AG04450 (cell line): ENCODE measurements around the gene OMG. TPM values are rescaled to one million over a fixed set of nuclear protein-coding genes. Genes with fewer than 3 reads are reported as not detected.

Source experiments
- CTCF ChIA-PET: fragments of 300-600, 350-600 bp; formaldehyde crosslinking; extraction: SDS; loops from one replicate; lab custom pipeline; 2022; ENCODE audit warnings: antibody characterized with exemption, inconsistent platforms; lab: Charles Lee
- POLR2A ChIA-PET: fragments of 350-600 bp; formaldehyde crosslinking; extraction: SDS; loops from one replicate; lab custom pipeline; 2021; ENCODE audit warnings: antibody characterized with exemption, inconsistent platforms; lab: Yijun Ruan, JAX
- DNase-seq: peaks from one replicate; pipeline ENCODE4 v3.0.0-alpha.2; 2011; ENCODE audit warnings: low read depth, low spot score
- H3K27ac ChIP-seq: one replicate; pipeline ENCODE4 v1.5.1; 2012; ENCODE audit warnings: low read depth, low read length, control low read depth
- H3K27me3 ChIP-seq: one replicate; pipeline ENCODE4 v1.6.0; 2012; ENCODE audit warnings: low read length; ENCODE audit not compliant: control insufficient read depth, insufficient read depth
- H3K4me3 ChIP-seq: 2 replicates; pipeline ENCODE4 v1.5.1; 2011; ENCODE audit warnings: mild to moderate bottlenecking, low read depth, low read length, control low read depth
- H3K9me3 ChIP-seq: 2 replicates; pipeline ENCODE4 v1.5.1; 2012; ENCODE audit warnings: low read length; ENCODE audit not compliant: control insufficient read depth, insufficient read depth
- polyA plus RNA-seq: library from polyadenylated mRNA; depleted of rRNA; stranded (reverse); fragments of >200 nt; gene quantifications from 2 replicates; pipeline ENCODE4 v1.2.3, GENCODE V29; 2011
- TF ChIP-seq, protein P1 (sequence below): IDR thresholded peaks from 2 replicates; pipeline ENCODE4 v1.5.1; 2011; ENCODE audit warnings: low read depth, low read length, control low read depth, inconsistent platforms

OMG gene
- polyA plus RNA-seq, 1 experiment = 1.8 TPM

DNA sequence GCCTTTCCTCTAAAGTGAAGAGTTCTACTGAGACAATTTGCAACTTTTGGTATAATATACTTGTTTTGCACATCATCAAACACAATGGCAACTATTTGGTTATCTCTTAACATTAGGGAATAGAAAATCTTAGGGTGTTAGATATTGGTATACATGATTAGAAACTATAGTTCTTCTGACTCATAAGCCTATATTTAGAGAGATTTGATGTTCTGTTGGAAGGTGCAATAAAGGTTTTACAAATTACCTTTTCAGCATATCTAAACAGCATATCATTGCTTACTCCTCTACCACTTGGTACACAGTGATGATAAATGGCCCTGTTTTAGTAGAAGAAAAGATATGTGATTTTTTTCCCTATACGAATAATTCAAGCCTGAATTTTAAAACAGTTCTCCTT, 10.6 kb upstream of the OMG start:
- Histone ChIP-seq H3K4me3 (no peak overlapping the region), H3K9me3 (no peaks in the 10 kb centered on the region), H3K27me3 (no peaks in the 10 kb centered on the region), H3K27ac (no peak overlapping the region)
- CTCF ChIA-PET = no interaction called here
- TF ChIP-seq, protein P1, sequence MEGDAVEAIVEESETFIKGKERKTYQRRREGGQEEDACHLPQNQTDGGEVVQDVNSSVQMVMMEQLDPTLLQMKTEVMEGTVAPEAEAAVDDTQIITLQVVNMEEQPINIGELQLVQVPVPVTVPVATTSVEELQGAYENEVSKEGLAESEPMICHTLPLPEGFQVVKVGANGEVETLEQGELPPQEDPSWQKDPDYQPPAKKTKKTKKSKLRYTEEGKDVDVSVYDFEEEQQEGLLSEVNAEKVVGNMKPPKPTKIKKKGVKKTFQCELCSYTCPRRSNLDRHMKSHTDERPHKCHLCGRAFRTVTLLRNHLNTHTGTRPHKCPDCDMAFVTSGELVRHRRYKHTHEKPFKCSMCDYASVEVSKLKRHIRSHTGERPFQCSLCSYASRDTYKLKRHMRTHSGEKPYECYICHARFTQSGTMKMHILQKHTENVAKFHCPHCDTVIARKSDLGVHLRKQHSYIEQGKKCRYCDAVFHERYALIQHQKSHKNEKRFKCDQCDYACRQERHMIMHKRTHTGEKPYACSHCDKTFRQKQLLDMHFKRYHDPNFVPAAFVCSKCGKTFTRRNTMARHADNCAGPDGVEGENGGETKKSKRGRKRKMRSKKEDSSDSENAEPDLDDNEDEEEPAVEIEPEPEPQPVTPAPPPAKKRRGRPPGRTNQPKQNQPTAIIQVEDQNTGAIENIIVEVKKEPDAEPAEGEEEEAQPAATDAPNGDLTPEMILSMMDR = no peak
- POLR2A ChIA-PET = no interaction called here
- no peak for DNase-seq

DNA sequence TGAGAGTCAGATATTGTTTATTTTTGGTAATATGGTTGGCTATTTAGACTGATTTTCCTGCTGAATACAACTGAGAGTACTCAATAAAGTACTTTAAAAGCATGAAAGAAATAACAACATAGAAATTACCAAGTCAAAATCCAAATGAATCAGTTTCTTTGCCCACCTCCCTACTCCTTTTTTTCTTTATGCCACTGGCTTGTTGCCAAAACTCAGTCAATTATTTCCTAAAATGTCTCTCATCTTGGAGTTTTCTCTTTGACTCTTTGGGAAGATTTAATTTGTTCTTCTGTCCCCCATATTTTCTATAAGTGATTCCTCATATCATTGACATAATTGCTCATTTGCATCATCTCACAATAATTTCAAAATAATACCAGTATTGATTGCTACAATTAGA, 2.6 kb upstream of the OMG start:
- ChIA-PET POLR2A (no interaction called here), CTCF (no interaction called here)
- TF ChIP-seq, protein P1 = no peak

DNA sequence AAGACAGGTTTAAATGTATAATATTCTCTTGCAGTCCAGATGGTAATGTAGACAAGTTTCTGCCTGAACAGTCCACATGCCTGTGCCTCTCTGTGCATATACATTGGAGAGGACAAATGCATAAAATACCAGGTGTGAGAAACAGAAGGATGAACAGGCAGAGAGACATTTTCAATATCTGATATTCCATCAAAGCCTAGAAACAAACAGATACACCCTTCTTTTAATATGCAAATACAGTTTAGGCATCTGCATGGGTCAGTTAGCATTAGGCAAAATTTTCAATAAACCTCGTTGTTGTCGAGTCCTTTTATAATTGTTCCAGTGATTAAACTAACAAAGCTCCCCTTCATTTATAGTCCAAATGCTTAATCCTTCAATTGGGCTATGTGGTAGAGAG, 897 bp downstream of the OMG start:
- no peaks in the 10 kb centered on the region for H3K9me3 ChIP-seq
- H3K4me3 ChIP-seq = no peak overlapping the region
- DNase-seq = no peak
- TF ChIP-seq, protein P1 = no peak
- ChIA-PET CTCF (no interaction called here), POLR2A (no interaction called here)
- no peak overlapping the region for H3K27ac ChIP-seq
- no peaks in the 10 kb centered on the region for H3K27me3 ChIP-seq

More for the DNA sequence above, 2.6 kb upstream of the OMG start:
- no peak overlapping the region for H3K4me3 ChIP-seq
- H3K9me3 ChIP-seq = no peaks in the 10 kb centered on the region
- H3K27me3 ChIP-seq = no peaks in the 10 kb centered on the region
- DNase-seq = no peak
- no peak overlapping the region for H3K27ac ChIP-seq

DNA sequence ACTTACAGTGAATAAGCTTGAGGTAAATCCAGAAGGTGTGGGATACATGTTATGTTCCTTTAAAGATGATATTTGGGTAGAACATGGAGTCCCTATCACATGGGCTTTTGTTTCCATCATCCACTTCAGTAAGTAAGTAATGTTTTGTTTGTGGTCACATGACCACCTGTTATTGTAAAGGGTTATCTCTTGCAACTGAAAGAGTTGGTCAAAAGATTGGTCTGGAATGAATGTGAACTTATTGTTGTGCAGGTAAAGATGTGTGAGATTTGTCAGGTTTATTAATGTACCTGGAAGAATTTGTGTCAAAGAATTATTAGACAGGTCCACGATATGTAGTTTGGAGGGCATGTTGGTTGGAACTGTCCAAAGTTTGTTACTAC, 1.6 kb downstream of the OMG start:
- CTCF ChIA-PET = no interaction called here
- TF ChIP-seq, protein P1 = no peak

DNA sequence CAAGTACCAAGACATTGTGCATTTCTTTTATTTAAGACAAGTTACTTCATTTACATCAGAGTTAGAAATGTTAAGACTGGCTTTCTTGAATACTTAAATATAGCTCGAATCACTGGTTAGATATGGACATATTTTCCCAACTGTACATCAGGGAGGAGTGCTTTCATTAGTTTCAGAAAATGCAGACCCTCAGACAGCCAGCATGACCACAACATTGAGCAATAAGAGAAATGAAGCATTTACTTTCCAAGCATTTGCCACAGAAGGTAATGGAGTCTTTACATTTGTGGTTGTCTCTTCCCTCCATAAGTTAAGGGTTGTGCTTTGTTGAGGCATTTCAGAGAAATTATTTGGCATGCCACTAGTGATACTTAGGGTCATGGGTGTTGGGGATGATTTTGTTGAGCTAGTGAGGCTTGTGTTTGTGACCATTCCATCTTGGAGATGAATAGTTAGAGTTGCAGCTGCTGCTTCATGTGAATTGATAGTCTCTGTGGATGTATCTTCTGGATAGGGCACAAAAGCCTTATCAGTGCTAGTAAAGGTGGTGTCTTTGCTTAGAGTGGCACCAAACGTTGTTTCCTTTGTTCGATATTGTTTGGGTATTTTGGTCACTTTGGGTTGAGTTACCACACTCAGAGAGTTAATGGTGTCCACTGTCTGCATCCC, 2.1 kb downstream of the OMG start:
- CTCF ChIA-PET = no interaction called here
- Histone ChIP-seq H3K4me3 (no peak overlapping the region), H3K27me3 (no peaks in the 10 kb centered on the region), H3K9me3 (no peaks in the 10 kb centered on the region), H3K27ac (no peak overlapping the region)
- TF ChIP-seq, protein P1 = no peak
- no peak for DNase-seq
- POLR2A ChIA-PET = no interaction called here

More for the DNA sequence above, 1.6 kb downstream of the OMG start:
- no peak for DNase-seq
- Histone ChIP-seq H3K27me3 (no peaks in the 10 kb centered on the region), H3K27ac (no peak overlapping the region), H3K9me3 (no peaks in the 10 kb centered on the region), H3K4me3 (no peak overlapping the region)
- POLR2A ChIA-PET = no interaction called here
